Liver (tissue), 9 donors: Measurements from ENCODE around the gene P3H4. TPM values are rescaled to one million over a fixed set of nuclear protein-coding genes. Genes with fewer than 3 reads are reported as not detected.
"Not testable (repeated sequence)": the region's sequence is repeated elsewhere in the genome, so short reads cannot be mapped to it uniquely, and the experiment has no call there.

ENCODE experiments used
- DNase-seq: peaks from one replicate; pipeline ENCODE4 v3.0.0-alpha.2; 2017; ENCODE audit warnings: low spot score
- H3K27ac ChIP-seq, 2 donors: one replicate each; pipeline ENCODE4 v1.7.0; 2013; ENCODE audit warnings: inconsistent platforms in 2 of 2, low read length in 2 of 2, control low read depth in 1 of 2, low read depth in 1 of 2, mild to moderate bottlenecking in 1 of 2
- H3K27me3 ChIP-seq, 4 donors: one replicate each; pipeline versions ENCODE4 v1.6.1 to v1.7.0; 2013; ENCODE audit warnings: low read length in 3 of 4, inconsistent platforms in 1 of 4, mild to moderate bottlenecking in 1 of 4, moderate library complexity in 1 of 4; ENCODE audit not compliant: control insufficient read depth in 4 of 4, insufficient read depth in 4 of 4
- H3K36me3 ChIP-seq, 4 donors: one replicate each; pipeline versions ENCODE4 v1.6.1 to v1.7.0; 2013; ENCODE audit warnings: low read length in 3 of 4, mild to moderate bottlenecking in 3 of 4, low read depth in 1 of 4, moderate library complexity in 1 of 4; ENCODE audit not compliant: control insufficient read depth in 4 of 4, insufficient read depth in 3 of 4
- H3K4me1 ChIP-seq, 4 donors: one replicate each; pipeline versions ENCODE4 v1.6.1 to v1.7.0; 2013; ENCODE audit warnings: low read length in 3 of 4, mild to moderate bottlenecking in 3 of 4, moderate library complexity in 1 of 4; ENCODE audit not compliant: control insufficient read depth in 4 of 4, insufficient read depth in 4 of 4
- H3K4me3 ChIP-seq, 3 donors: one replicate each; pipeline versions ENCODE4 v1.6.1 to v1.7.0; 2013; ENCODE audit warnings: low read length in 3 of 3, control low read depth in 1 of 3, low read depth in 1 of 3, mild to moderate bottlenecking in 1 of 3
- H3K9ac ChIP-seq, 2 donors: one replicate each; pipeline ENCODE4 v1.7.0; 2013; ENCODE audit warnings: low read length in 2 of 2, mild to moderate bottlenecking in 2 of 2, moderate library complexity in 2 of 2, control low read depth in 1 of 2, low read depth in 1 of 2
- H3K9me3 ChIP-seq, 4 donors: one replicate each; pipeline versions ENCODE4 v1.6.1 to v1.7.0; 2013; ENCODE audit warnings: low read length in 3 of 4; ENCODE audit not compliant: control insufficient read depth in 4 of 4
- ATF3 ChIP-seq: IDR thresholded peaks from 2 replicates; pipeline ENCODE4 v1.6.1; 2016; ENCODE audit warnings: antibody characterized with exemption
- CTCF ChIP-seq: fragments of 150-350 bp; IDR thresholded peaks from 2 replicates; pipeline ENCODE4 v1.5.1; 2017; ENCODE audit warnings: improper control_type of control experiment, low read depth, low read length; ENCODE audit not compliant: missing input control
- EGR1 ChIP-seq, 2 donors: IDR thresholded peaks; 2 replicates each; pipeline ENCODE4 v1.6.1; 2016 to 2018; ENCODE audit warnings: antibody characterized with exemption in 2 of 2, low read depth in 2 of 2
- FOXA1 ChIP-seq: IDR thresholded peaks from 2 replicates; pipeline ENCODE4 v1.6.1; 2016; ENCODE audit warnings: antibody characterized with exemption
- FOXA2 ChIP-seq: IDR thresholded peaks from 2 replicates; pipeline ENCODE4 v1.6.1; 2016; ENCODE audit warnings: antibody characterized with exemption
- GABPA ChIP-seq, 2 donors: IDR thresholded peaks in 1 of 2; conservative IDR thresholded peaks in 1 of 2; 2 replicates each; pipeline ENCODE4 v1.6.1; 2016; ENCODE audit warnings: antibody characterized with exemption in 2 of 2, mild to moderate bottlenecking in 1 of 2, moderate library complexity in 1 of 2
- HNF4A ChIP-seq, 2 donors: conservative IDR thresholded peaks; 2 replicates each; pipeline ENCODE4 v1.6.1; 2016; ENCODE audit warnings: antibody characterized with exemption in 2 of 2, mild to moderate bottlenecking in 2 of 2
- HNF4G ChIP-seq: IDR thresholded peaks from 2 replicates; pipeline ENCODE4 v1.6.1; 2016; ENCODE audit warnings: antibody characterized with exemption
- JUND ChIP-seq, 2 donors: IDR thresholded peaks; 2 replicates each; pipeline ENCODE4 v1.6.1; 2016; ENCODE audit warnings: antibody characterized with exemption in 2 of 2
- MAX ChIP-seq: IDR thresholded peaks from 2 replicates; pipeline ENCODE4 v1.6.1; 2016; ENCODE audit warnings: antibody characterized with exemption
- NR2F2 ChIP-seq: IDR thresholded peaks from 2 replicates; pipeline ENCODE4 v1.6.1; 2016; ENCODE audit warnings: antibody characterized with exemption
- RAD21 ChIP-seq, 2 donors: IDR thresholded peaks; 2 replicates each; pipeline ENCODE4 v1.6.1; 2016; ENCODE audit warnings: antibody characterized with exemption in 2 of 2, mild to moderate bottlenecking in 2 of 2
- REST ChIP-seq: IDR thresholded peaks from 2 replicates; pipeline ENCODE4 v1.6.1; 2016; ENCODE audit warnings: antibody characterized with exemption, mild to moderate bottlenecking
- RXRA ChIP-seq, 2 donors: IDR thresholded peaks; 2 replicates each; pipeline ENCODE4 v1.6.1; 2017 to 2018; ENCODE audit warnings: antibody characterized with exemption in 2 of 2, mild to moderate bottlenecking in 1 of 2
- SP1 ChIP-seq: IDR thresholded peaks from 2 replicates; pipeline ENCODE4 v1.6.1; 2018; ENCODE audit warnings: antibody characterized with exemption, mild to moderate bottlenecking
- TAF1 ChIP-seq: conservative IDR thresholded peaks from 2 replicates; pipeline ENCODE4 v1.6.1; 2016; ENCODE audit warnings: antibody characterized with exemption, mild to moderate bottlenecking
- YY1 ChIP-seq: IDR thresholded peaks from 2 replicates; pipeline ENCODE4 v1.6.1; 2016; ENCODE audit warnings: antibody characterized with exemption, mild to moderate bottlenecking
- ZBTB33 ChIP-seq: IDR thresholded peaks from 2 replicates; pipeline ENCODE4 v1.6.1; 2016; ENCODE audit warnings: antibody characterized with exemption
- WGBS: extraction: QIAGEN DNeasy Blood & Tissue Kit; methylation state at CpG from one replicate; pipeline ENCODE4 v1.1.7; 2013; 5-methylcytosine and 5-hydroxymethylcytosine counted together
- polyA plus RNA-seq, 2 donors: library from polyadenylated mRNA; stranded (reverse) in 1 of 2; unstranded in 1 of 2; fragments of 200-250 nt in 1 of 2; fragments of >200 nt in 1 of 2; fragmentation: Nextera tagmentation in 1 of 2; extraction: Ambion mirVana in 1 of 2; gene quantifications; one replicate each; pipeline versions ENCODE4 v1.2.1 to v1.2.3, GENCODE V29; 2013 to 2015
- total RNA-seq, 2 donors: library from RNA; depleted of rRNA; stranded (reverse); fragments of >200 nt; gene quantifications; one replicate each; pipeline ENCODE4 v1.2.3, GENCODE V29; 2014
- donor health status: healthy.
- donor health status: healthy.
- donor health status: healthy.
- donor health status: healthy.
- donor health status: healthy.

Gene P3H4
- total and polyA plus RNA-seq, 4 donors, result 1.7 to 5.6 (median 2.3) TPM

GRCh38 chr17:41844971-41845370 lies 33.2 kb upstream of the P3H4 start:
- H3K27ac ChIP-seq, result no peak overlapping the region
- H3K9me3 ChIP-seq, result no peaks in the 10 kb centered on the region
- DNase-seq, result no peak
- H3K9ac ChIP-seq, result no peak overlapping the region
- TF ChIP-seq REST, result no peak
- no peak for TF ChIP-seq YY1
- TF ChIP-seq GABPA (IDR thresholded peaks at IDR 0.05 in 1 of 2, conservative IDR thresholded peaks at IDR 0.05 in 1 of 2), result no peak
- no peak for TF ChIP-seq ATF3
- TF ChIP-seq SP1, result no peak
- no peak for TF ChIP-seq TAF1
- TF ChIP-seq HNF4G, result no peak
- no peak for TF ChIP-seq RAD21 (IDR thresholded peaks at IDR 0.05)
- no peak for TF ChIP-seq EGR1 (IDR thresholded peaks at IDR 0.05; ENCODE audit: low read depth in 2 of 2)
- TF ChIP-seq CTCF, result no peak
- no peak for TF ChIP-seq JUND (IDR thresholded peaks at IDR 0.05)
- no peak for TF ChIP-seq ZBTB33
- no peak for TF ChIP-seq HNF4A (conservative IDR thresholded peaks at IDR 0.05)
- TF ChIP-seq FOXA1, result no peak
- no peak for TF ChIP-seq FOXA2
- TF ChIP-seq NR2F2, result no peak
- TF ChIP-seq RXRA (IDR thresholded peaks at IDR 0.05), result no peak
- no peak for TF ChIP-seq MAX
- peaks cover 0 to 2% (median 0%) of the 10 kb centered on the region in 4 donors for H3K36me3 ChIP-seq
- WGBS, result 96% methylated on average over 6 of the region's 6 CpGs
- H3K4me1 ChIP-seq, result no peaks in the 10 kb centered on the region
- no peak overlapping the region for H3K4me3 ChIP-seq
- H3K27me3 ChIP-seq, result no peaks in the 10 kb centered on the region

- WGBS, result 92% methylated on average over 6 of the region's 6 CpGs
- not testable (repeated sequence) for H3K27me3 ChIP-seq, H3K9me3 ChIP-seq, H3K4me3 ChIP-seq, H3K4me1 ChIP-seq, H3K27ac ChIP-seq, H3K9ac ChIP-seq, H3K36me3 ChIP-seq, DNase-seq
These were observed 29.0 kb upstream of the P3H4 start for GRCh38 chr17:41840781-41841180.

- 100% methylated on average over 2 of the region's 2 CpGs for WGBS
- H3K27me3 ChIP-seq, H3K4me3 ChIP-seq, H3K27ac ChIP-seq, H3K36me3 ChIP-seq, H3K9me3 ChIP-seq, DNase-seq, H3K9ac ChIP-seq, H3K4me1 ChIP-seq: not testable (repeated sequence)
These were observed 27.7 kb upstream of the P3H4 start for GRCh38 chr17:41839448-41839847.
